IMR-90 (cell line): ENCODE results near the gene C3orf70. TPM values are rescaled to one million over a fixed set of nuclear protein-coding genes. Genes with fewer than 3 reads are reported as not detected.

Source experiments
- ATAC-seq: fragments of 200-7000 bp; cut with Tn5 transposase; 2 replicates; pipeline ENCODE4 v1.9.1; 2020; ENCODE audit warnings: low read depth, mild to moderate bottlenecking, moderate library complexity
- BruUV-seq: library from RNA; stranded (reverse); fragments of 400-500 nt; replicated peaks from 2 replicates; lab custom pipeline; 2021; lab: Mats Ljungman, UMichigan
- CTCF ChIA-PET: fragments of 300-600 bp; formaldehyde crosslinking; extraction: SDS; loops from one replicate; lab custom pipeline; 2021; ENCODE audit warnings: antibody characterized with exemption; lab: Yijun Ruan, JAX
- POLR2A ChIA-PET: fragments of 300-600 bp; sonication (Branson Sonifier 250); formaldehyde crosslinking; loops from one replicate; lab custom pipeline; 2022; ENCODE audit warnings: antibody characterized with exemption; ENCODE audit not compliant: unreplicated experiment; lab: Charles Lee
- DNase-seq: peaks from one replicate; pipeline ENCODE4 v3.0.0; 2013
- H2AFZ ChIP-seq: replicated peaks from 2 replicates; pipeline ENCODE3; 2013; ENCODE audit warnings: low read length, mild to moderate bottlenecking; ENCODE audit not compliant: poor library complexity
- H2AK5ac ChIP-seq: 2 replicates; pipeline ENCODE4 v1.6.1; 2013; ENCODE audit warnings: low read depth, low read length, inconsistent platforms
- H2AK9ac ChIP-seq: replicated peaks from 2 replicates; pipeline ENCODE3; 2013; ENCODE audit warnings: mild to moderate bottlenecking, low read depth, low read length, moderate library complexity; ENCODE audit not compliant: poor library complexity
- H2BK120ac ChIP-seq: 2 replicates; pipeline ENCODE4 v1.6.1; 2013; ENCODE audit warnings: low read depth, low read length, inconsistent platforms
- H2BK15ac ChIP-seq: 3 replicates; pipeline ENCODE4 v1.6.1; 2013; ENCODE audit warnings: low read depth, low read length, inconsistent platforms
- H2BK20ac ChIP-seq: 2 replicates; pipeline ENCODE4 v1.6.1; 2013; ENCODE audit warnings: low read depth, mild to moderate bottlenecking, inconsistent platforms, low read length, moderate library complexity
- H2BK5ac ChIP-seq: 2 replicates; pipeline ENCODE4 v1.6.1; 2013; ENCODE audit warnings: mild to moderate bottlenecking, low read depth, low read length, inconsistent platforms; ENCODE audit not compliant: poor library complexity, severe bottlenecking
- H3K14ac ChIP-seq: replicated peaks from 2 replicates; pipeline ENCODE4 v1.6.1; 2013; ENCODE audit warnings: low read depth, low read length, inconsistent platforms
- H3K18ac ChIP-seq: 2 replicates; pipeline ENCODE4 v1.6.1; 2013; ENCODE audit warnings: low read depth, low read length, control low read depth
- H3K23ac ChIP-seq: 2 replicates; pipeline ENCODE4 v1.6.1; 2013; ENCODE audit warnings: low read depth, low read length, inconsistent platforms
- H3K27ac ChIP-seq: 2 replicates; pipeline ENCODE4 v1.5.1; 2013; ENCODE audit warnings: mild to moderate bottlenecking, control low read depth, low read length; ENCODE audit not compliant: insufficient read depth
- H3K27me3 ChIP-seq: 2 replicates; pipeline ENCODE4 v1.6.1; 2013; ENCODE audit warnings: low read length; ENCODE audit not compliant: control insufficient read depth, insufficient read depth
- H3K36me3 ChIP-seq: 2 replicates; pipeline ENCODE4 v1.6.1; 2013; ENCODE audit warnings: low read length, mixed read lengths; ENCODE audit not compliant: control insufficient read depth, insufficient read depth
- H3K4ac ChIP-seq: 2 replicates; pipeline ENCODE4 v1.6.1; 2013; ENCODE audit warnings: low read depth, low read length, inconsistent platforms
- H3K4me1 ChIP-seq: 2 replicates; pipeline ENCODE4 v1.6.1; 2013; ENCODE audit warnings: low read length, mixed read lengths; ENCODE audit not compliant: control insufficient read depth, insufficient read depth
- H3K4me2 ChIP-seq: 2 replicates; pipeline ENCODE4 v1.6.1; 2013; ENCODE audit warnings: low read depth, mild to moderate bottlenecking, control low read depth, low read length, moderate library complexity
- H3K4me3 ChIP-seq: 2 replicates; pipeline ENCODE4 v1.5.1; 2013; ENCODE audit warnings: low read depth, mild to moderate bottlenecking, control low read depth, low read length, moderate library complexity; ENCODE audit not compliant: insufficient read depth
- H3K56ac ChIP-seq: 2 replicates; pipeline ENCODE4 v1.6.1; 2013; ENCODE audit warnings: low read length, inconsistent platforms; ENCODE audit not compliant: insufficient read depth; ENCODE audit errors: extremely low read depth
- H3K79me1 ChIP-seq, 2 experiments: 2 replicates each; pipeline ENCODE4 v1.6.1; 2013; ENCODE audit warnings: low read length in 2 of 2, inconsistent platforms in 1 of 2, low read depth in 1 of 2
- H3K9ac ChIP-seq: 2 replicates; pipeline ENCODE4 v1.6.1; 2013; ENCODE audit warnings: low read depth, low read length, control low read depth
- H3K9me1 ChIP-seq: 2 replicates; pipeline ENCODE4 v1.6.1; 2013; ENCODE audit warnings: low read length, inconsistent platforms; ENCODE audit not compliant: insufficient read depth
- H3K9me3 ChIP-seq: 2 replicates; pipeline ENCODE4 v1.6.1; 2013; ENCODE audit warnings: low read length; ENCODE audit not compliant: control insufficient read depth, insufficient read depth
- H4K20me1 ChIP-seq: 2 replicates; pipeline ENCODE4 v1.6.1; 2013; ENCODE audit warnings: low read length, inconsistent platforms; ENCODE audit not compliant: insufficient read depth
- H4K5ac ChIP-seq: 2 replicates; pipeline ENCODE4 v1.6.1; 2013; ENCODE audit warnings: mild to moderate bottlenecking, low read depth, low read length, control low read depth
- H4K8ac ChIP-seq, 2 experiments: 2 replicates each; pipeline ENCODE4 v1.6.1; 2013; ENCODE audit warnings: low read depth in 2 of 2, low read length in 2 of 2, control low read depth in 1 of 2, inconsistent platforms in 1 of 2
- H4K91ac ChIP-seq: 2 replicates; pipeline ENCODE4 v1.6.1; 2013; ENCODE audit warnings: low read depth, low read length, inconsistent platforms; ENCODE audit not compliant: insufficient read depth
- BHLHE40 ChIP-seq: fragments of 150-350 bp; IDR thresholded peaks from 2 replicates; pipeline ENCODE4 v1.6.1; 2016; ENCODE audit warnings: mild to moderate bottlenecking, low read depth, low read length
- CEBPB ChIP-seq: IDR thresholded peaks from 2 replicates; pipeline ENCODE4 v1.6.1; 2012; ENCODE audit warnings: low read depth, low read length, improper control_type of control experiment
- CHD1 ChIP-seq: IDR thresholded peaks from 2 replicates; pipeline ENCODE4 v1.6.1; 2012; ENCODE audit warnings: low read depth, low read length, improper control_type of control experiment
- MAFK ChIP-seq: IDR thresholded peaks from 2 replicates; pipeline ENCODE4 v1.6.1; 2012; ENCODE audit warnings: low read depth, low read length, improper control_type of control experiment
- MAZ ChIP-seq: IDR thresholded peaks from 2 replicates; pipeline ENCODE4 v1.6.1; 2012; ENCODE audit warnings: low read depth, mild to moderate bottlenecking, low read length, improper control_type of control experiment, moderate library complexity, borderline replicate concordance
- MXI1 ChIP-seq: IDR thresholded peaks from 2 replicates; pipeline ENCODE4 v1.6.1; 2012; ENCODE audit warnings: low read depth, mild to moderate bottlenecking, low read length, moderate library complexity, borderline replicate concordance
- POLR2A ChIP-seq: IDR thresholded peaks from 2 replicates; pipeline ENCODE4 v1.6.1; 2012; ENCODE audit warnings: mild to moderate bottlenecking, low read depth, low read length
- RAD21 ChIP-seq: IDR thresholded peaks from 2 replicates; pipeline ENCODE4 v1.6.1; 2012; ENCODE audit warnings: low read length, improper control_type of control experiment
- RCOR1 ChIP-seq: IDR thresholded peaks from 2 replicates; pipeline ENCODE4 v1.6.1; 2012; ENCODE audit warnings: mild to moderate bottlenecking, low read length, improper control_type of control experiment; ENCODE audit not compliant: insufficient replicate concordance
- RFX5 ChIP-seq: IDR thresholded peaks from 2 replicates; pipeline ENCODE4 v1.8.0; 2012; ENCODE audit warnings: low read depth, mild to moderate bottlenecking, low read length, moderate library complexity
- dilution Hi-C: fragments of 300-500 bp; cut with HindIII; formaldehyde crosslinking; loops from one replicate; pipeline ENCODE4 v1.14.3; 2018; ENCODE audit warnings: low sequenced_read_pairs; ENCODE audit not compliant: unreplicated experiment
- in situ Hi-C: fragments of 300-500 bp; cut with MboI; formaldehyde crosslinking; loops from 3 replicates; pipeline ENCODE4 v1.14.3; 2019; ENCODE audit warnings: low sequenced_read_pairs, inconsistent platforms, mixed read lengths
- intact Hi-C: fragments of 100-400 bp; cut with micrococcal nuclease; formaldehyde crosslinking; loops from 2 replicates; pipeline ENCODE4 v1.10.0; 2022
- polyA plus RNA-seq, 3 experiments: library from polyadenylated mRNA; depleted of rRNA; stranded (reverse); fragments of >200 nt; gene quantifications; 2 replicates each; pipeline ENCODE4 v1.2.3, GENCODE V29; 2012; ENCODE audit warnings: low replicate concordance in 1 of 3
- total RNA-seq: library from RNA; depleted of rRNA; stranded (reverse); fragments of >200 nt; gene quantifications from 2 replicates; pipeline ENCODE4 v1.2.3, GENCODE V29; 2012
- TF ChIP-seq, protein P1 (sequence below): conservative IDR thresholded peaks from 2 replicates; pipeline ENCODE4 v1.5.1; 2012; ENCODE audit warnings: mild to moderate bottlenecking, low read depth, low read length, improper control_type of control experiment
- TF ChIP-seq, protein P2 (sequence below): fragments of 150-350 bp; IDR thresholded peaks from 2 replicates; pipeline ENCODE4 v1.6.1; 2017; ENCODE audit warnings: mild to moderate bottlenecking, antibody characterized with exemption, low read length, low read depth
- TF ChIP-seq, protein P3 (sequence below): fragments of 150-350 bp; IDR thresholded peaks from 2 replicates; pipeline ENCODE4 v1.6.1; 2016; ENCODE audit warnings: low read depth, mild to moderate bottlenecking, low read length, moderate library complexity, borderline replicate concordance

Gene C3orf70
- total and polyA plus RNA-seq, 2 of the 4 experiments (the other 2 are of a cell fraction): 0.96 to 1.8 TPM

GRCh38 chr3:185062191-185062590 lies 90.7 kb downstream of the C3orf70 start:
- in situ Hi-C loops (no loop called here), dilution Hi-C loops (no loop called here), intact Hi-C loops (no loop called here)
- H2BK20ac ChIP-seq: no peak overlapping the region
- H3K56ac ChIP-seq: no peak overlapping the region
- H4K20me1 ChIP-seq: no peaks in the 10 kb centered on the region
- BruUV-seq: no TSS peak
- no peak overlapping the region for H3K18ac ChIP-seq
- no peaks in the 10 kb centered on the region for H3K27me3 ChIP-seq
- H3K23ac ChIP-seq: no peak overlapping the region
- H3K9me3 ChIP-seq: peaks cover 2% of the 10 kb centered on the region; the same call in 1 of the 2 replicates
- DNase-seq (no peak), ATAC-seq (no peak)
- no peak overlapping the region for H3K9ac ChIP-seq
- H2BK5ac ChIP-seq: no peak overlapping the region
- no peak overlapping the region for H4K8ac ChIP-seq
- no peak overlapping the region for H3K4ac ChIP-seq
- H3K4me1 ChIP-seq: no peaks in the 10 kb centered on the region
- H3K14ac ChIP-seq: no peak overlapping the region
- H3K36me3 ChIP-seq: no peaks in the 10 kb centered on the region
- CTCF ChIA-PET: no interaction called here
- no peak overlapping the region for H2AK5ac ChIP-seq
- POLR2A ChIA-PET: interaction anchor here (0.6 kb wide), 1 partner anchor 125 kb away, joined by 3 read pairs; no protein-coding TSS in a partner anchor
- no peak overlapping the region for H4K5ac ChIP-seq
- no peak overlapping the region for H2BK15ac ChIP-seq
- no peak overlapping the region for H3K4me3 ChIP-seq
- H3K9me1 ChIP-seq: no peaks in the 10 kb centered on the region
- H3K27ac ChIP-seq: no peak overlapping the region
- TF ChIP-seq CHD1 (no peak), CEBPB (no peak), MXI1 (no peak), MAFK (no peak), POLR2A (no peak), MAZ (no peak), BHLHE40 (no peak), RFX5 (no peak), RAD21 (no peak), RCOR1 (no peak)
- TF ChIP-seq, protein P1, sequence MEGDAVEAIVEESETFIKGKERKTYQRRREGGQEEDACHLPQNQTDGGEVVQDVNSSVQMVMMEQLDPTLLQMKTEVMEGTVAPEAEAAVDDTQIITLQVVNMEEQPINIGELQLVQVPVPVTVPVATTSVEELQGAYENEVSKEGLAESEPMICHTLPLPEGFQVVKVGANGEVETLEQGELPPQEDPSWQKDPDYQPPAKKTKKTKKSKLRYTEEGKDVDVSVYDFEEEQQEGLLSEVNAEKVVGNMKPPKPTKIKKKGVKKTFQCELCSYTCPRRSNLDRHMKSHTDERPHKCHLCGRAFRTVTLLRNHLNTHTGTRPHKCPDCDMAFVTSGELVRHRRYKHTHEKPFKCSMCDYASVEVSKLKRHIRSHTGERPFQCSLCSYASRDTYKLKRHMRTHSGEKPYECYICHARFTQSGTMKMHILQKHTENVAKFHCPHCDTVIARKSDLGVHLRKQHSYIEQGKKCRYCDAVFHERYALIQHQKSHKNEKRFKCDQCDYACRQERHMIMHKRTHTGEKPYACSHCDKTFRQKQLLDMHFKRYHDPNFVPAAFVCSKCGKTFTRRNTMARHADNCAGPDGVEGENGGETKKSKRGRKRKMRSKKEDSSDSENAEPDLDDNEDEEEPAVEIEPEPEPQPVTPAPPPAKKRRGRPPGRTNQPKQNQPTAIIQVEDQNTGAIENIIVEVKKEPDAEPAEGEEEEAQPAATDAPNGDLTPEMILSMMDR: no peak
- TF ChIP-seq, protein P2, sequence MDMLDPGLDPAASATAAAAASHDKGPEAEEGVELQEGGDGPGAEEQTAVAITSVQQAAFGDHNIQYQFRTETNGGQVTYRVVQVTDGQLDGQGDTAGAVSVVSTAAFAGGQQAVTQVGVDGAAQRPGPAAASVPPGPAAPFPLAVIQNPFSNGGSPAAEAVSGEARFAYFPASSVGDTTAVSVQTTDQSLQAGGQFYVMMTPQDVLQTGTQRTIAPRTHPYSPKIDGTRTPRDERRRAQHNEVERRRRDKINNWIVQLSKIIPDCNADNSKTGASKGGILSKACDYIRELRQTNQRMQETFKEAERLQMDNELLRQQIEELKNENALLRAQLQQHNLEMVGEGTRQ: no peak
- TF ChIP-seq, protein P3, sequence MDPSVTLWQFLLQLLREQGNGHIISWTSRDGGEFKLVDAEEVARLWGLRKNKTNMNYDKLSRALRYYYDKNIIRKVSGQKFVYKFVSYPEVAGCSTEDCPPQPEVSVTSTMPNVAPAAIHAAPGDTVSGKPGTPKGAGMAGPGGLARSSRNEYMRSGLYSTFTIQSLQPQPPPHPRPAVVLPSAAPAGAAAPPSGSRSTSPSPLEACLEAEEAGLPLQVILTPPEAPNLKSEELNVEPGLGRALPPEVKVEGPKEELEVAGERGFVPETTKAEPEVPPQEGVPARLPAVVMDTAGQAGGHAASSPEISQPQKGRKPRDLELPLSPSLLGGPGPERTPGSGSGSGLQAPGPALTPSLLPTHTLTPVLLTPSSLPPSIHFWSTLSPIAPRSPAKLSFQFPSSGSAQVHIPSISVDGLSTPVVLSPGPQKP: no peak
- H3K79me1 ChIP-seq: no peaks in the 10 kb centered on the region
- no peak overlapping the region for H3K4me2 ChIP-seq
- H2BK120ac ChIP-seq: no peak overlapping the region
- H2AK9ac ChIP-seq: no peak overlapping the region
- no peak overlapping the region for H2AFZ ChIP-seq
- no peak overlapping the region for H4K91ac ChIP-seq
